HepG2 (cell line): ENCODE results near the gene AARSD1. TPM values are rescaled to one million over a fixed set of nuclear protein-coding genes. Genes with fewer than 3 reads are reported as not detected.

ENCODE experiments used
- CREM ChIP-seq, 2 experiments: sonication (generic) in 1 of 2; formaldehyde crosslinking in 1 of 2; IDR thresholded peaks; 2 replicates each; pipeline versions ENCODE4 v1.4.0 to v1.6.1; 2016 to 2020; ENCODE audit warnings: antibody characterized with exemption in 1 of 2, mild to moderate bottlenecking in 1 of 2, missing genetic modification reagents in 1 of 2
- DNMT1 ChIP-seq: sonication (generic); formaldehyde crosslinking; IDR thresholded peaks from 2 replicates; pipeline ENCODE4 v1.5.1; 2020; ENCODE audit warnings: mild to moderate bottlenecking, missing genetic modification reagents
- HES4 ChIP-seq: sonication (generic); formaldehyde crosslinking; IDR thresholded peaks from 2 replicates; pipeline ENCODE4 v1.9.0; 2021; ENCODE audit warnings: mild to moderate bottlenecking, missing genetic modification reagents, borderline replicate concordance
- HMG20B ChIP-seq: conservative IDR thresholded peaks from 2 replicates; pipeline ENCODE4 v1.6.1; 2016; ENCODE audit warnings: missing genetic modification reagents, missing compliant biosample characterization
- JDP2 ChIP-seq: sonication (generic); formaldehyde crosslinking; IDR thresholded peaks from 2 replicates; pipeline ENCODE4 v1.8.1; 2022; ENCODE audit warnings: missing genetic modification reagents, borderline replicate concordance
- KDM5A ChIP-seq: fragments of 200-600 bp; sonication (generic); IDR thresholded peaks from 2 replicates; pipeline ENCODE4 v1.7.0; 2018; ENCODE audit warnings: antibody characterized with exemption, mild to moderate bottlenecking, low read length, borderline replicate concordance
- KLF9 ChIP-seq: IDR thresholded peaks from 2 replicates; pipeline ENCODE4 v1.6.1; 2016; ENCODE audit warnings: low read depth
- MATR3 ChIP-seq: sonication (generic); formaldehyde crosslinking; IDR thresholded peaks from 2 replicates; pipeline ENCODE4 v1.4.0; 2020; ENCODE audit warnings: missing genetic modification reagents
- MZF1 ChIP-seq: sonication (generic); formaldehyde crosslinking; IDR thresholded peaks from 2 replicates; pipeline ENCODE4 v1.8.1; 2023; ENCODE audit warnings: mild to moderate bottlenecking, missing genetic modification reagents, borderline replicate concordance
- NAIF1 ChIP-seq: sonication (generic); formaldehyde crosslinking; IDR thresholded peaks from 2 replicates; pipeline ENCODE4 v1.5.0; 2020; ENCODE audit warnings: mild to moderate bottlenecking, missing genetic modification reagents, borderline replicate concordance
- NCOA1 ChIP-seq: sonication (generic); formaldehyde crosslinking; IDR thresholded peaks from 2 replicates; pipeline ENCODE4 v1.9.0; 2021; ENCODE audit warnings: missing genetic modification reagents
- PRMT3 ChIP-seq: sonication (generic); formaldehyde crosslinking; IDR thresholded peaks from 2 replicates; pipeline ENCODE4 v1.8.1; 2022; ENCODE audit warnings: low read depth, mild to moderate bottlenecking, moderate library complexity, missing genetic modification reagents, borderline replicate concordance
- SPEN ChIP-seq: sonication (generic); formaldehyde crosslinking; IDR thresholded peaks from 2 replicates; pipeline ENCODE4 v1.5.1; 2020; ENCODE audit warnings: low read depth, mild to moderate bottlenecking, missing genetic modification reagents
- TCF7 ChIP-seq: sonication (generic); IDR thresholded peaks from 2 replicates; pipeline ENCODE4 v1.6.1; 2016; ENCODE audit warnings: antibody characterized with exemption, low read depth
- ZBTB7B ChIP-seq: sonication (generic); formaldehyde crosslinking; IDR thresholded peaks from 2 replicates; pipeline ENCODE4 v1.4.0; 2020; ENCODE audit warnings: missing genetic modification reagents
- ZC3H13 ChIP-seq: sonication (generic); formaldehyde crosslinking; IDR thresholded peaks from 2 replicates; pipeline ENCODE4 v1.8.1; 2023; ENCODE audit warnings: mild to moderate bottlenecking, missing genetic modification reagents, moderate library complexity
- ZEB1 ChIP-seq: IDR thresholded peaks from 2 replicates; pipeline ENCODE4 v1.6.1; 2012; ENCODE audit warnings: mild to moderate bottlenecking, low read depth, inconsistent platforms; ENCODE audit not compliant: insufficient replicate concordance
- ZFP62 ChIP-seq: sonication (generic); formaldehyde crosslinking; IDR thresholded peaks from 2 replicates; pipeline ENCODE4 v1.4.0; 2020; ENCODE audit warnings: missing genetic modification reagents
- ZNF17 ChIP-seq: sonication (generic); formaldehyde crosslinking; IDR thresholded peaks from 2 replicates; pipeline ENCODE4 v1.5.0; 2020; ENCODE audit warnings: mild to moderate bottlenecking, missing genetic modification reagents
- ZSCAN21 ChIP-seq: sonication (generic); formaldehyde crosslinking; IDR thresholded peaks from 2 replicates; pipeline ENCODE4 v1.8.0; 2022; ENCODE audit warnings: mild to moderate bottlenecking, missing genetic modification reagents, moderate library complexity, borderline replicate concordance
- ZSCAN29 ChIP-seq: sonication (generic); formaldehyde crosslinking; conservative IDR thresholded peaks from 2 replicates; pipeline ENCODE4 v1.4.0; 2020; ENCODE audit warnings: mild to moderate bottlenecking, missing genetic modification reagents
- polyA plus RNA-seq, 8 experiments: library from polyadenylated mRNA; depleted of rRNA in 3 of 8; stranded (reverse) in 7 of 8; unstranded in 1 of 8; fragments of >200 nt; fragmentation: Illumina TruSeq in 4 of 8; extraction: Trizol in 4 of 8; gene quantifications; 2 replicates each; pipeline versions ENCODE4 v1.2.1 to v1.2.3, GENCODE V29; 2011 to 2016; ENCODE audit warnings: low read depth in 4 of 8, missing spikeins in 1 of 8, mixed read lengths in 1 of 8; ENCODE audit not compliant: insufficient read depth in 1 of 8
- total RNA-seq, 5 experiments: library from RNA; depleted of rRNA; stranded (reverse); fragments of >200 nt; fragmentation: Illumina TruSeq; extraction: Trizol; gene quantifications; 2 replicates each; pipeline ENCODE4 v1.2.3, GENCODE V29; 2016; ENCODE audit warnings: low read depth in 1 of 5
- TF ChIP-seq, protein P1 (sequence below): sonication (generic); formaldehyde crosslinking; IDR thresholded peaks from 2 replicates; pipeline ENCODE4 v1.5.0; 2020; ENCODE audit warnings: mild to moderate bottlenecking, missing genetic modification reagents, moderate library complexity
- TF ChIP-seq, protein P2 (sequence below): sonication (generic); formaldehyde crosslinking; conservative IDR thresholded peaks from 2 replicates; pipeline ENCODE4 v1.4.0; 2020; ENCODE audit warnings: missing genetic modification reagents
- TF ChIP-seq, protein P3 (sequence below): sonication (generic); formaldehyde crosslinking; IDR thresholded peaks from 2 replicates; pipeline ENCODE4 v1.5.0; 2020; ENCODE audit warnings: mild to moderate bottlenecking, missing genetic modification reagents, borderline replicate concordance

Gene AARSD1
- total and polyA plus RNA-seq, 2 of the 13 experiments (the other 11 are each of a cell fraction or from before 2014, with no cell fraction given), result 24.7 to 29.3 TPM

DNA sequence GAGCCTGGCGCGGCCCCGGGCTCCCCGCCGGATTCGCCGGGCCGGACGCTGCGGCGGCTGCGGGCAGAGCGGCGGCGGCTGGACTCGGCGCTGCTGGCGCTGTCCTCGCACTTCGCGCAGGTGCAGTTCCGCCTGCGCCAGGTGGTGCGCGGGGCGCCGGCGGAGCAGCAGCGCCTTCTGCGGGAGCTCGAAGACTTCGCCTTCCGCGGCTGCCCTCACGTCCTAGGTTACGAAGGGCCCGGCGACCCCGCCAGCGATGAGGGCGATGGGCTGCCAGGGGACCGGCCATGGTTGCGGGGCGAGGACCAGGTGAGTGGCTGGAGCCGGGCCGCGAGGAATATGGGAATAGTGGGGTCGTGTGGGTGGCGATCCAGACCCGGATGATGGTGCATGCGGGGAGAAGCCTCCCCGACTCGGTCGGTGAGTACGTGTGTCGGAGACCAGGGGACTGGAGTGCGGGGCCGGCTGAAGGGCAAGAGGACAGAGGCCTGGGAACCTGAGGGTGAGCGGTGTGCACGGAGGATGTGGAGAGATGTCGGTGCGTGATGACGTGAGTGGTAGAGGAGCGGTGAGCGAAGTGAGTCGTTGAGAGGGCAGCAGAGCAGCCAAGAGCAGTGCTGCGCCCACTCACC lies 16.6 kb upstream of the AARSD1 start (continued):
- TF ChIP-seq, protein P1, sequence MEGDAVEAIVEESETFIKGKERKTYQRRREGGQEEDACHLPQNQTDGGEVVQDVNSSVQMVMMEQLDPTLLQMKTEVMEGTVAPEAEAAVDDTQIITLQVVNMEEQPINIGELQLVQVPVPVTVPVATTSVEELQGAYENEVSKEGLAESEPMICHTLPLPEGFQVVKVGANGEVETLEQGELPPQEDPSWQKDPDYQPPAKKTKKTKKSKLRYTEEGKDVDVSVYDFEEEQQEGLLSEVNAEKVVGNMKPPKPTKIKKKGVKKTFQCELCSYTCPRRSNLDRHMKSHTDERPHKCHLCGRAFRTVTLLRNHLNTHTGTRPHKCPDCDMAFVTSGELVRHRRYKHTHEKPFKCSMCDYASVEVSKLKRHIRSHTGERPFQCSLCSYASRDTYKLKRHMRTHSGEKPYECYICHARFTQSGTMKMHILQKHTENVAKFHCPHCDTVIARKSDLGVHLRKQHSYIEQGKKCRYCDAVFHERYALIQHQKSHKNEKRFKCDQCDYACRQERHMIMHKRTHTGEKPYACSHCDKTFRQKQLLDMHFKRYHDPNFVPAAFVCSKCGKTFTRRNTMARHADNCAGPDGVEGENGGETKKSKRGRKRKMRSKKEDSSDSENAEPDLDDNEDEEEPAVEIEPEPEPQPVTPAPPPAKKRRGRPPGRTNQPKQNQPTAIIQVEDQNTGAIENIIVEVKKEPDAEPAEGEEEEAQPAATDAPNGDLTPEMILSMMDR (CRISPR knock-in tag), result peak; percentile 72
- TF ChIP-seq TCF7, result no peak
- TF ChIP-seq CREM (IDR thresholded peaks at IDR 0.05), result peak; percentile 41; the same call in 1 of the 2 replicates
- TF ChIP-seq CREM (CRISPR knock-in tag; IDR thresholded peaks at IDR 0.05), result no peak
- TF ChIP-seq ZSCAN29 (CRISPR knock-in tag), result no peak
- TF ChIP-seq NAIF1, result peak; percentile 92
- no peak for TF ChIP-seq PRMT3
- TF ChIP-seq ZEB1, result no peak
- 0 out of 2 replicates have a peak, but pooled peaks have one; percentile 20 for TF ChIP-seq MZF1
- peak; percentile 17; the same call in 1 of the 2 replicates for TF ChIP-seq KDM5A
- TF ChIP-seq DNMT1 (CRISPR knock-in tag), result peak; percentile 57; the same call in 1 of the 2 replicates
- TF ChIP-seq ZC3H13 (CRISPR knock-in tag), result peak; percentile 7; the same call in 1 of the 2 replicates
- TF ChIP-seq HES4 (CRISPR knock-in tag), result peak; percentile 94
- TF ChIP-seq KLF9, result no peak
- TF ChIP-seq JDP2, result no peak; the same call in 1 of the 2 replicates
- TF ChIP-seq ZNF17 (CRISPR knock-in tag), result 0 out of 2 replicates have a peak, but pooled peaks have one; percentile 57
- no peak; the same call in 1 of the 2 replicates for TF ChIP-seq ZBTB7B (CRISPR knock-in tag)
- no peak for TF ChIP-seq HMG20B (CRISPR knock-in tag)
- peak; percentile 62; the same call in 1 of the 2 replicates for TF ChIP-seq ZSCAN21 (CRISPR knock-in tag)
- no peak for TF ChIP-seq MATR3 (CRISPR knock-in tag)
- TF ChIP-seq NCOA1 (CRISPR knock-in tag), result no peak
- peak; percentile 74; the same call in 1 of the 2 replicates for TF ChIP-seq SPEN
- TF ChIP-seq, protein P2, sequence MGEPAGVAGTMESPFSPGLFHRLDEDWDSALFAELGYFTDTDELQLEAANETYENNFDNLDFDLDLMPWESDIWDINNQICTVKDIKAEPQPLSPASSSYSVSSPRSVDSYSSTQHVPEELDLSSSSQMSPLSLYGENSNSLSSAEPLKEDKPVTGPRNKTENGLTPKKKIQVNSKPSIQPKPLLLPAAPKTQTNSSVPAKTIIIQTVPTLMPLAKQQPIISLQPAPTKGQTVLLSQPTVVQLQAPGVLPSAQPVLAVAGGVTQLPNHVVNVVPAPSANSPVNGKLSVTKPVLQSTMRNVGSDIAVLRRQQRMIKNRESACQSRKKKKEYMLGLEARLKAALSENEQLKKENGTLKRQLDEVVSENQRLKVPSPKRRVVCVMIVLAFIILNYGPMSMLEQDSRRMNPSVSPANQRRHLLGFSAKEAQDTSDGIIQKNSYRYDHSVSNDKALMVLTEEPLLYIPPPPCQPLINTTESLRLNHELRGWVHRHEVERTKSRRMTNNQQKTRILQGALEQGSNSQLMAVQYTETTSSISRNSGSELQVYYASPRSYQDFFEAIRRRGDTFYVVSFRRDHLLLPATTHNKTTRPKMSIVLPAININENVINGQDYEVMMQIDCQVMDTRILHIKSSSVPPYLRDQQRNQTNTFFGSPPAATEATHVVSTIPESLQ (CRISPR knock-in tag), result no peak
- no peak for TF ChIP-seq ZFP62 (CRISPR knock-in tag)
- TF ChIP-seq, protein P3, sequence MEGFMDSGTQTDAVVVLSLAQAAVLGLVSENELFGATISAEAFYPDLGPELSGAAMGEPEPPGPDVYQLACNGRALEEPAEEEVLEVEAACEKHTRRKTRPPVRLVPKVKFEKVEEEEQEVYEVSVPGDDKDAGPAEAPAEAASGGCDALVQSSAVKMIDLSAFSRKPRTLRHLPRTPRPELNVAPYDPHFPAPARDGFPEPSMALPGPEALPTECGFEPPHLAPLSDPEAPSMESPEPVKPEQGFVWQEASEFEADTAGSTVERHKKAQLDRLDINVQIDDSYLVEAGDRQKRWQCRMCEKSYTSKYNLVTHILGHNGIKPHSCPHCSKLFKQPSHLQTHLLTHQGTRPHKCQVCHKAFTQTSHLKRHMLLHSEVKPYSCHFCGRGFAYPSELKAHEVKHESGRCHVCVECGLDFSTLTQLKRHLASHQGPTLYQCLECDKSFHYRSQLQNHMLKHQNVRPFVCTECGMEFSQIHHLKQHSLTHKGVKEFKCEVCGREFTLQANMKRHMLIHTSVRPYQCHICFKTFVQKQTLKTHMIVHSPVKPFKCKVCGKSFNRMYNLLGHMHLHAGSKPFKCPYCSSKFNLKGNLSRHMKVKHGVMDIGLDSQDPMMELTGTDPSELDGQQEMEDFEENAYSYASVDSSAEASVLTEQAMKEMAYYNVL, result no peak
